LNCAP (cell line): ENCODE measurements around the gene TAS1R1.

Source experiments
- TF ChIP-seq, protein P1 (sequence below): fragments of 450-650 bp; IDR thresholded peaks from 2 replicates; pipeline ENCODE4 v1.5.1; 2017; ENCODE audit warnings: mild to moderate bottlenecking

Gene TAS1R1

GRCh38 chr1:6544831-6545230 is 10.3 kb upstream of the TAS1R1 start:
- TF ChIP-seq, protein P1, sequence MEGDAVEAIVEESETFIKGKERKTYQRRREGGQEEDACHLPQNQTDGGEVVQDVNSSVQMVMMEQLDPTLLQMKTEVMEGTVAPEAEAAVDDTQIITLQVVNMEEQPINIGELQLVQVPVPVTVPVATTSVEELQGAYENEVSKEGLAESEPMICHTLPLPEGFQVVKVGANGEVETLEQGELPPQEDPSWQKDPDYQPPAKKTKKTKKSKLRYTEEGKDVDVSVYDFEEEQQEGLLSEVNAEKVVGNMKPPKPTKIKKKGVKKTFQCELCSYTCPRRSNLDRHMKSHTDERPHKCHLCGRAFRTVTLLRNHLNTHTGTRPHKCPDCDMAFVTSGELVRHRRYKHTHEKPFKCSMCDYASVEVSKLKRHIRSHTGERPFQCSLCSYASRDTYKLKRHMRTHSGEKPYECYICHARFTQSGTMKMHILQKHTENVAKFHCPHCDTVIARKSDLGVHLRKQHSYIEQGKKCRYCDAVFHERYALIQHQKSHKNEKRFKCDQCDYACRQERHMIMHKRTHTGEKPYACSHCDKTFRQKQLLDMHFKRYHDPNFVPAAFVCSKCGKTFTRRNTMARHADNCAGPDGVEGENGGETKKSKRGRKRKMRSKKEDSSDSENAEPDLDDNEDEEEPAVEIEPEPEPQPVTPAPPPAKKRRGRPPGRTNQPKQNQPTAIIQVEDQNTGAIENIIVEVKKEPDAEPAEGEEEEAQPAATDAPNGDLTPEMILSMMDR: no peak

DNA sequence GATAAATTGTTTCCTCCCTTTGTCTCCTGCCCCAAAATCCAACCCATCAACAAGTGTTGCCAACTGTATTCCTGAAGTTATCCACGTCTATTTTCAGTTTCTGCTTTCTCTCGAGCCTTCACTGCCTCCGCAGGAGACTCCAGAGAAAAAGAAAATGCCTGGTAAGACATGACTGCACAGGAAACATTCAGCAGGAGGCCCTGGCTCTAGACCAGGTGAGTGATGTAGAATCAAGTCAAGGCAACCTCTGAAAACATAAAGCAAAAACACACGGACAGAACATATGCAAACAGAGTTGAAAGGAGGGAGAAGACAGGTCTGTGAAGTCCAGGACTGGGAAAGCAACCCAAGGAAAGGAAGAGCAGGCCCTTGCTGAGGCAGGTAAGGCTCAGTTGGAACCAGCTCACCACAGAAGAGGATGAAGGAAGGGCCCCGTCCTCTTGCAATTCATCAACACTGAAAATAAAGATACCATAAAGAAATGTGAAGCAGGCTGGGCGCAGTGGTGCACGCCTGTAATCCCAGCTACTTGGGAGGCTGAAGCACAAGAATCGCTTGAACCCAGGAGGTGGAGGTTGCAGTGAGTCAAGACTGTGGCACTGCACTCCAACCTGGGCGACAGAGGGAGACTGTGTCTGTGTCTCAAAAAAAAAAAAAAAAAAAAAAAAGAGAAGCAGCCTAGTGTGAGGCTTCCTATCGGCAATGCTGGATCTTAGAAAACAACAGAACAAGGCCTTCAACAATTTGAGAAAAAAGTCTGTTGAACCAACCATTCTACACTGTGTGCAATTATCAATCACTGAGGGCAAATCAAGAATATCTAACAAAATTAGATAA is 9.6 kb upstream of the TAS1R1 start:
- TF ChIP-seq, protein P1: no peak

- TF ChIP-seq, protein P1: no peak
Observed at GRCh38 chr1:6546326-6546725, 8.8 kb upstream of the TAS1R1 start.

GRCh38 chr1:6547301-6547700 is 7.8 kb upstream of the TAS1R1 start:
- TF ChIP-seq, protein P1: no peak

- TF ChIP-seq, protein P1: peak; percentile 92
Observed at GRCh38 chr1:6554031-6554906, 838 bp upstream of the TAS1R1 start, which contains the start of gene NOL9. NOL9 (minus strand) TSS chr1:6554513; CDS start chr1:6554502, 11 bp downstream.

DNA sequence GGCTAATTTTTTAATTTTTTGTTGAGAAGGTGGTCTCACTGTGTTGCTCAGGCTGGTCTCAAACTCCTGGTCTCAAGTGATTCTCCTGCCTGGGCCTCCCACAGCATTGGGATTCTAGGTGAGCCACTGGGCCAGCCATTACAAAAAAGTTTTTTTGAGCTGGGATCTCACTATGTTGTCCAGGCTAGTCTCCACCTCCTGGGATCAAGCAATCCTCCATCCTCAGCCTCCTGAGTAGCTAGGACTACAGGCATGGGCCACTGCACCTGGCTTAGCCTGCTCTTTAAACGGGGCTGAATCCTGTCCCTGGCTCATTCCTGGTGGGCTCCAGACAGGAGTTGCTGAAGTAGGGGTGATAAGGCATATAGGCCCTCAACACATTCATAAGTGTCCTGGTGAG is 2.5 kb downstream of the TAS1R1 start:
- TF ChIP-seq, protein P1: no peak

DNA sequence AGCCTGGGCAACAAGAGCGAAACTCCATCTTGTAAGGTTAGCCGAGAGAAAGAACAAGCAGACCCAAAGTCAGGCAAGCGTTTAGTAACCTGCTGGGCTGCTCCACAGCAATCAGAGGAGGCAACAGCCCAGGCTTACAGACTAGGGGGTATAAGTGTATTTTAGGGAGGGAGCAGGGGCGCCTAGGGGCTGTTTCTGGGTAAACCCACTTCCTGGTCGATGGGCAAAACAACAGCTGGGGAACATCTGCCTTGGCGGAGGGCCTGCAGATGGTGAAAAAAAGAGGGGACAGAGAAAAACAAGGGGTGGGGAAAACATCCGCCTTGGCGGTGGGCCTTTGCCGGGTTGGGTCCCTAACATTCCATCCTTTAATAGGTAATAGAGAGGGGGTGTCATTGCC is 5.2 kb downstream of the TAS1R1 start:
- TF ChIP-seq, protein P1: no peak
